ENCODE measurements around the gene VAV2. TPM values are rescaled to one million over a fixed set of nuclear protein-coding genes. Genes with fewer than 3 reads are reported as not detected.

Gene VAV2
- total and polyA plus RNA-seq, 2 experiments from 2014 or later = 8.1 to 28.9 TPM

GRCh38 chr9:133812077-133812868 lies 179.9 kb downstream of the VAV2 start:
- H3K36me3 Mint-ChIP-seq (ENCODE audit: low read depth) = no peaks in the 10 kb centered on the region; the same call in 2 of the 3 replicates
- no peaks in the 10 kb centered on the region for H3K4me1 ChIP-seq (ENCODE audit: insufficient read depth)

More at GRCh38 chr9:133812077-133812868, 179.9 kb downstream of the VAV2 start:
- Histone ChIP-seq H3K27ac (ENCODE audit: low read depth) (no peak overlapping the region), H3F3A (replicated peaks; ENCODE audit: low read depth) (no peaks in the 10 kb centered on the region), H3K27me3 (ENCODE audit: insufficient read depth) (no peaks in the 10 kb centered on the region), H3K4me3 (no peak overlapping the region), H2AFZ (no peak overlapping the region), H3K79me2 (replicated peaks; ENCODE audit: insufficient read depth) (no peaks in the 10 kb centered on the region), H4K20me1 (replicated peaks; ENCODE audit: insufficient read depth) (no peaks in the 10 kb centered on the region), H3K9me2 (ENCODE audit: insufficient read depth) (no peaks in the 10 kb centered on the region), H3K4me2 (no peak overlapping the region), H3K36me3 (ENCODE audit: insufficient read depth) (no peaks in the 10 kb centered on the region)
- ATAC-seq = peak; percentile 25
- Mint-ChIP-seq H3K27me3 (ENCODE audit: insufficient read depth, low read depth, poor library complexity) (peaks cover 11% of the 10 kb centered on the region), H3K27ac (peak overlapping the region; percentile 67; the same call in 1 of the 2 replicates), H3K9me3 (no peaks in the 10 kb centered on the region), H3K4me3 (no peak overlapping the region), H3K4me1 (peaks cover 5% of the 10 kb centered on the region; the same call in 2 of the 3 replicates)
- no peak for DNase-seq (ENCODE audit: low spot score)
- TF ChIP-seq POLR2AphosphoS5 (IDR thresholded peaks at IDR 0.05; ENCODE audit: low read depth) = no peak
- no peak for TF ChIP-seq EZH2 (IDR thresholded peaks at IDR 0.05; ENCODE audit: low read depth, unreplicated experiment)
- no peak for TF ChIP-seq CTCF (conservative IDR thresholded peaks at IDR 0.05; ENCODE audit: low read depth in 2 of 2)
- TF ChIP-seq ZNF331 (CRISPR knock-in tag; IDR thresholded peaks at IDR 0.05; ENCODE audit: low read depth) = no peak
- no peak for TF ChIP-seq STAT1 (IDR thresholded peaks at IDR 0.05; ENCODE audit: unreplicated experiment)
- TF ChIP-seq REST (IDR thresholded peaks at IDR 0.05; ENCODE audit: unreplicated experiment) = no peak
- no peak for TF ChIP-seq NANOG (IDR thresholded peaks at IDR 0.05; ENCODE audit: borderline replicate concordance)
- no peak for TF ChIP-seq CREB1 (CRISPR knock-in tag; IDR thresholded peaks at IDR 0.05; ENCODE audit: low read depth)
- no peak for TF ChIP-seq JUNB (IDR thresholded peaks at IDR 0.05; ENCODE audit: unreplicated experiment)
- TF ChIP-seq EZH2phosphoT487 (IDR thresholded peaks at IDR 0.05; ENCODE audit: unreplicated experiment) = no peak
- TF ChIP-seq ZNF462 (CRISPR knock-in tag; IDR thresholded peaks at IDR 0.05) = no peak
- TF ChIP-seq ETS1 (IDR thresholded peaks at IDR 0.05) = no peak
- no peak for TF ChIP-seq ZNF114 (CRISPR knock-in tag; IDR thresholded peaks at IDR 0.05)

Data from GM23338 (cell line).